ENCODE measurements around the gene PHPT1. TPM values are rescaled to one million over a fixed set of nuclear protein-coding genes. Genes with fewer than 3 reads are reported as not detected.

PHPT1 gene
- total and polyA plus RNA-seq, 2 experiments from 2014 or later, result 101 to 390 TPM

DNA sequence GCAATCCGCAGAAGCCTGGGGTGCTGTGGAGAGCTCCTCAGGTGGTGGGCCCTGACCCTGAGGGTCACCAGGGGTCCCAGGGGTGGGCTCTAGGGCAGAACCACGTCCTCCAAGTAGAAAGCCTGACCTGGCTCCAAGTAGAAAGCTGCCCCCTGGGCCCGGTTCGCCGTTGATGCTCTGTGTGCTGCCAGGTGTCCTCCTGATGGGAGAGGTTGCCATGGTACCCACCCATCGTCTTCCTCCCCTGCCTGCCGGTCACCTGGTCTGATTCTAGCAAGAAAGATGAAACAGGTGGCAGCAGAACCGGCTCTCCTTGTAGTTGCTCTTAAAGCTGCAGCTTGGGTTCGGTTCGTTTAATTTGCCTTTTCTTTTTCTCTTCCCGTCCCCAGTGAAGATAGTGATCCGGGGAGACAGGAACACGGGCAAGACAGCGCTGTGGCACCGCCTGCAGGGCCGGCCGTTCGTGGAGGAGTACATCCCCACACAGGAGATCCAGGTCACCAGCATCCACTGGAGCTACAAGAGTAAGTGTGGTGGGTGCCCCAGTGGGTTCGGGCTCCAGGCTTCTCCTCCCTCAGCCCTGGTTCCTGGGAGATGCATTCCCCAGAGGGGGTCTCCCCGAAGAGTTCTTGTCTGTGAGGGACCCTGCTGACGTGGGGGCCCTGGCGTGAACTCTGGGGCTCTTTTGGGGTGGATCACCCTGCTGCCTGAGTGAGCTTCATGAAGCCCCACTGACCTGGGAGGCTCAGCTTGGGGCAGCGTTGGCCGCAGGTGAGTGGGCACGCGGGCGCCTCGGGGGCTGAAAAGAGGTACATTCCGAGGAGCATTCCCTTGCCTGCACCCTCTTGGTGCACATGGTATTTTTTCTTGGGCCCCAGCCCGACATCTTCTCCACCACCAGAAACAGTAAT is 25.8 kb upstream of the PHPT1 start:
- no peak overlapping the region for H2AFZ ChIP-seq
- no peak overlapping the region for H3K4me2 ChIP-seq
- DNase-seq (ENCODE audit: low spot score), result no peak
- WGBS (ENCODE audit: low lambda C conversion rate, missing lambda C conversion rate), result 94% methylated on average over 29 of the region's 30 CpGs
- H3K9me3 ChIP-seq (ENCODE audit: low read depth), result no peaks in the 10 kb centered on the region
- no peak overlapping the region for H3K4me3 ChIP-seq
- no peak overlapping the region for H3K27ac ChIP-seq
- peaks cover 43% of the 10 kb centered on the region for H3K79me2 ChIP-seq
- no peaks in the 10 kb centered on the region for H3K36me3 ChIP-seq (replicated peaks; ENCODE audit: insufficient read depth, low read depth)
- H3K27me3 ChIP-seq, result no peaks in the 10 kb centered on the region
- H4K20me1 ChIP-seq (ENCODE audit: insufficient read depth, poor library complexity, severe bottlenecking), result peaks cover 15% of the 10 kb centered on the region
- TF ChIP-seq CTCF (IDR thresholded peaks at IDR 0.05; ENCODE audit: poor library complexity) (no peak), EZH2 (IDR thresholded peaks at IDR 0.05; ENCODE audit: borderline replicate concordance) (no peak), EZH2phosphoT487 (IDR thresholded peaks at IDR 0.05; ENCODE audit: low read depth, severe bottlenecking, unreplicated experiment) (no peak)
- peaks cover 9% of the 10 kb centered on the region for H3K4me1 ChIP-seq (ENCODE audit: insufficient read depth)
- H3K9me2 ChIP-seq (replicated peaks; ENCODE audit: insufficient read depth), result no peaks in the 10 kb centered on the region

GRCh38 chr9:136824496-136825225 is 24.5 kb upstream of the PHPT1 start:
- DNase-seq (ENCODE audit: low spot score), result no peak
- Histone ChIP-seq H3K36me3 (replicated peaks; ENCODE audit: insufficient read depth, low read depth) (no peaks in the 10 kb centered on the region), H3K79me2 (peaks cover 33% of the 10 kb centered on the region), H3K27me3 (no peaks in the 10 kb centered on the region), H2AFZ (no peak overlapping the region), H4K20me1 (ENCODE audit: insufficient read depth, poor library complexity, severe bottlenecking) (peaks cover 14% of the 10 kb centered on the region), H3K4me1 (ENCODE audit: insufficient read depth) (peaks cover 6% of the 10 kb centered on the region), H3K27ac (no peak overlapping the region), H3K4me3 (no peak overlapping the region), H3K9me2 (replicated peaks; ENCODE audit: insufficient read depth) (no peaks in the 10 kb centered on the region), H3K9me3 (ENCODE audit: low read depth) (no peaks in the 10 kb centered on the region), H3K4me2 (no peak overlapping the region)
- TF ChIP-seq EZH2phosphoT487 (IDR thresholded peaks at IDR 0.05; ENCODE audit: low read depth, severe bottlenecking, unreplicated experiment) (no peak), EZH2 (IDR thresholded peaks at IDR 0.05; ENCODE audit: borderline replicate concordance) (no peak), CTCF (IDR thresholded peaks at IDR 0.05; ENCODE audit: poor library complexity) (no peak)
- WGBS (ENCODE audit: low lambda C conversion rate, missing lambda C conversion rate), result 94% methylated on average over 19 of the region's 21 CpGs

- no peaks in the 10 kb centered on the region for H3K27me3 ChIP-seq
- TF ChIP-seq CTCF (IDR thresholded peaks at IDR 0.05; ENCODE audit: poor library complexity) (no peak), EZH2 (IDR thresholded peaks at IDR 0.05; ENCODE audit: borderline replicate concordance) (no peak), EZH2phosphoT487 (IDR thresholded peaks at IDR 0.05; ENCODE audit: low read depth, severe bottlenecking, unreplicated experiment) (no peak)
- DNase-seq (ENCODE audit: low spot score), result no peak
- H3K4me2 ChIP-seq, result no peak overlapping the region
- H4K20me1 ChIP-seq (ENCODE audit: insufficient read depth, poor library complexity, severe bottlenecking), result peaks cover 6% of the 10 kb centered on the region
- H3K9me2 ChIP-seq (replicated peaks; ENCODE audit: insufficient read depth), result no peaks in the 10 kb centered on the region
- H3K27ac ChIP-seq, result no peak overlapping the region
- no peak overlapping the region for H3K4me3 ChIP-seq
- H3K36me3 ChIP-seq (replicated peaks; ENCODE audit: insufficient read depth, low read depth), result no peaks in the 10 kb centered on the region
- H3K4me1 ChIP-seq (ENCODE audit: insufficient read depth), result peaks cover 6% of the 10 kb centered on the region
- H3K9me3 ChIP-seq (ENCODE audit: low read depth), result no peaks in the 10 kb centered on the region
- H2AFZ ChIP-seq, result no peak overlapping the region
- peaks cover 24% of the 10 kb centered on the region for H3K79me2 ChIP-seq
- WGBS (ENCODE audit: low lambda C conversion rate, missing lambda C conversion rate), result 96% methylated on average over 31 of the region's 44 CpGs
Measured at GRCh38 chr9:136825295-136826187, 23.7 kb upstream of the PHPT1 start.

Measured in hepatocyte (in vitro differentiated cells).